ENCODE data around the gene CYP2C9. TPM values are rescaled to one million over a fixed set of nuclear protein-coding genes. Genes with fewer than 3 reads are reported as not detected.
"Not testable (repeated sequence)": the region's sequence is repeated elsewhere in the genome, so short reads cannot be mapped to it uniquely, and the experiment has no call there.

Gene CYP2C9
- total and polyA plus RNA-seq, 10 of the 15 experiments (the other 5 are each of a cell fraction or from before 2014, with no cell fraction given), result 0.04 to 0.23 (median 0.06) TPM; not detected in 7

DNA sequence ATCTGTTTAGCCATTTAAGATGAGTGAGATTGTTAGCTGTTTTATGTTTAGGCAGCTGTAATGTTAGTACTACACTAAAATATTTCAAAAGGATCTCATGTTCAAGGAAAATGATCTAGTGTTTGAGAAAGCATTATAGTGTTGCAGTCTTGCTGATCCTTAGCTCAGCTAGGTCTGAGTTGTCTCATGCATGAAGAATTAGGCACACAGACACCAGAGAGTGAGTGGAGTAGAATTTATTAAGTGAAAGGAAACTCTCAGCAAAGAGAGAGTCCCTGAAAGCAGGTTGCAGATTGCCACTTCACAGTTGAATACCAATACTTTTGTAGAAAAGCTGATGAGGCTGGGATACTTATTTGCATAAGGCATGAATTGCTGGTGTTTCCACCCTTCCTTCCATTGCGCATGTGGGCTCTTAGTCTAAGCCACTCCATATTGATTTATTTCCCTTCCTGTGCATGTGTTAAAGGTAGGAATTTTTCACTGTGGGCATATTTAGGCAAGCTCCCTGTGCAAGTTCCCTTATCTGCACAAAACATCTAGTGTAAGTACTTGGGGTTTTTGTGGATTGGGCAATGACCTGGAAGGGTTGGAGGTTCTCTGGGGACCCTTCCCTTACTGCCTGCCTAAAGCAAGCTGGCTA, 33.8 kb upstream of the CYP2C9 start:
- 9% methylated on average over 1 of the region's 1 CpG for WGBS (ENCODE audit: insufficient coverage, insufficient replicate concordance, low lambda C conversion rate, missing lambda C conversion rate)
- RAD21 ChIA-PET (ENCODE audit: unreplicated experiment); CTCF ChIA-PET; POLR2A ChIA-PET; in situ Hi-C loops (cut with MboI); intact Hi-C loops (cut with micrococcal nuclease; ENCODE audit: unreplicated experiment); H4K20me1 ChIP-seq (ENCODE audit: control insufficient read depth, insufficient read depth); H3K4me3 ChIP-seq; ATAC-seq; H3K79me2 ChIP-seq (ENCODE audit: control insufficient read depth, insufficient read depth, low read length); SMC1A ChIA-PET (ENCODE audit: uncharacterized antibody, unreplicated experiment); H3K36me3 ChIP-seq (ENCODE audit: control insufficient read depth in 2 of 2, insufficient read depth in 2 of 2, low read length in 1 of 2); H2AFZ ChIP-seq (ENCODE audit: control insufficient read depth, low read depth, low read length); BruUV-seq (replicated peaks); H3K9ac ChIP-seq (ENCODE audit: control insufficient read depth, insufficient read depth, low read length); FAIRE-seq; H3K4me2 ChIP-seq (ENCODE audit: control insufficient read depth, insufficient read depth); H3K27ac ChIP-seq (ENCODE audit: control insufficient read depth, insufficient read depth); DNase-seq (ENCODE audit: low read depth, low spot score); H3K9me3 ChIP-seq (replicated peaks; ENCODE audit: control insufficient read depth, insufficient read depth, low read length); H3K4me1 ChIP-seq (ENCODE audit: control insufficient read depth, insufficient read depth, low read length); H3K27me3 ChIP-seq (replicated peaks in 1 of 2; ENCODE audit: control insufficient read depth in 2 of 2, insufficient read depth in 2 of 2, low read length in 1 of 2): not testable (repeated sequence)

DNA sequence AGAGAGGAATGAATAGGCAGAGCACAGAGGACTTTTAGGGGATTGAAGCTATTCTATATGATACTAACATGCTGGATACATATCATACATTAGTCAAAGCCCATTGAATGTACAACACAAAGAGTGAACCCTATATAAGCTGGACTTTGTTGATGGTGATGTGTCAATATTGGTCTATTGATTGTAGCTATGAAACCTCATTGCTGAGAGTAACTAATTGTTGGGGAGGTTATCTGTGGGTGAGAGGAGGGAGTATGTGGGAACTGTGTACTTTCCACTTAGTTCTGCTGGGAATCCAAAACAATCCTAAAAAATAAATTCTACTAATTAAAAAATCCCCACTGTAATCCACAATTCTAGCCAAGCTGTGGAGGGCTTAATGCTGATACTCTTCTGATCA, 22.0 kb upstream of the CYP2C9 start:
- ChIA-PET CTCF (interaction anchor here (1.3 kb wide), 1 partner anchor 10 kb away, joined by 6 read pairs; no protein-coding TSS in a partner anchor), RAD21 (ENCODE audit: unreplicated experiment) (no interaction called here), SMC1A (ENCODE audit: uncharacterized antibody, unreplicated experiment) (no interaction called here), POLR2A (no interaction called here)
- H3K4me2 ChIP-seq (ENCODE audit: control insufficient read depth, insufficient read depth), result no peak overlapping the region
- intact Hi-C loops (cut with micrococcal nuclease; ENCODE audit: unreplicated experiment), result no loop called here
- no peaks in the 10 kb centered on the region for H3K4me1 ChIP-seq (ENCODE audit: control insufficient read depth, insufficient read depth, low read length)
- BruUV-seq (replicated peaks), result no TSS peak
- H3K27me3 ChIP-seq (replicated peaks in 1 of 2; ENCODE audit: control insufficient read depth in 2 of 2, insufficient read depth in 2 of 2, low read length in 1 of 2), result no peaks in the 10 kb centered on the region
- H4K20me1 ChIP-seq (ENCODE audit: control insufficient read depth, insufficient read depth), result no peaks in the 10 kb centered on the region
- H3K36me3 ChIP-seq (ENCODE audit: control insufficient read depth in 2 of 2, insufficient read depth in 2 of 2, low read length in 1 of 2), result no peaks in the 10 kb centered on the region
- H3K27ac ChIP-seq (ENCODE audit: control insufficient read depth, insufficient read depth), result no peak overlapping the region
- in situ Hi-C loops (cut with MboI), result no loop called here
- no peak for DNase-seq (ENCODE audit: low read depth, low spot score)
- H3K79me2 ChIP-seq (ENCODE audit: control insufficient read depth, insufficient read depth, low read length), result no peaks in the 10 kb centered on the region
- TF ChIP-seq HCFC1 (IDR thresholded peaks at IDR 0.05; ENCODE audit: low read length) (no peak), MYC (IDR thresholded peaks at IDR 0.05; ENCODE audit: insufficient read depth, insufficient read length, insufficient replicate concordance, low read length, severe bottlenecking) (no peak), SUZ12 (IDR thresholded peaks at IDR 0.05; ENCODE audit: unreplicated experiment) (no peak), PAX8 (IDR thresholded peaks at IDR 0.05) (no peak)
- FAIRE-seq, result no peak
- H2AFZ ChIP-seq (ENCODE audit: control insufficient read depth, low read depth, low read length), result no peak overlapping the region
- no peak for ATAC-seq
- no peak overlapping the region for H3K9ac ChIP-seq (ENCODE audit: control insufficient read depth, insufficient read depth, low read length)
- H3K4me3 ChIP-seq, result no peak overlapping the region
- H3K9me3 ChIP-seq (replicated peaks; ENCODE audit: control insufficient read depth, insufficient read depth, low read length), result no peaks in the 10 kb centered on the region
